Muscle of back (tissue), 11 donors: Measurements from ENCODE around the gene NDUFS7. TPM values are rescaled to one million over a fixed set of nuclear protein-coding genes. Genes with fewer than 3 reads are reported as not detected.

Experiments
- DNase-seq, 3 donors: peaks; one replicate each; pipeline versions ENCODE4 v3.0.0 to v3.0.0-alpha.2; 2013
- polyA plus RNA-seq, 10 donors: library from polyadenylated mRNA; unstranded; fragments of 120-200 nt; gene quantifications; one replicate each; pipeline ENCODE4 v1.2.1, GENCODE V29; 2013; ENCODE audit not compliant: insufficient read length in 10 of 10

Gene NDUFS7
- polyA plus RNA-seq, 10 donors, result 51.3 to 94.1 (median 63.8) TPM

DNA sequence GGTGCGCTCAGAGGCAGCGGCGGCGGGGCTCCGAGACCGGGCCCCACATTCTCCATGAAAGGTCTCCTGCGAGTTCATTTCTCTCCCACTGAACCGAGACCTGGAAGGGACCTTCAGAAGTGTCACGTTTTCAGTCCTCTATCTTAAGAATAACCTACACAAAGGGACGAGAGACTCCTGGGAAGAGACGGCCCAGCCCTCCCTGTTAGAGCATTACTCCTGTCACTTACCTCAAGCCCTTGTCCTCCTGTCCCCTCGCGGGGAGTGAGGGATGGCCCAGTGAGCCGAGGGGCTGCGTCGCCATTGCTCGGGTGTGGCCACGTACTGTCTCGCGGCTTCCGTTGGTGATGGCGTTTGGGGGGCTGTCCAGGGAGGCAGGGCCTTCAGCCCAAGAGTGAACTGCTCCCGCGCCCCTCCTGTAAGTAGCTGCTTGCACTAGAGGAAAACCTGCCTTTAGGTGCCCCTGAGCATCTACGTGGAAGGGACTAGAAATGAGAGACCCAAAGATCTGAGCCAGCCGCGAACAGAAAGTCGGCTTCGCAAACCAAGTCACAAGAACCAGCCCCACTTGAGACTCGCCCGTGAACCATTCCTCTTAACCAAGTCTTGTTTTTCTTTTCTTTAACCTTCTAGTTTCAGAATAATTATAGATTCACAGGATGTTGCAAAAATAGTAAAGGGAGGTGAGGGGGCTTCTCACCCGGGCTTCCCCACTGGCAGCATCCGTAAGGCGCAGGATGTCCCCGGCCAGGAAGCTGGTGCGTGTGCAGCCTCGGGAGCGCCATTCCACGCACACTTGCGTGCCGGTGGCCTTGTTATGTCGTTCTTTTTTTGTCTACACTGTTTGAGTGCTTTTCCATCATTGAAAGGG lies 21.1 kb upstream of the NDUFS7 start:
- DNase-seq, result no peak

DNA sequence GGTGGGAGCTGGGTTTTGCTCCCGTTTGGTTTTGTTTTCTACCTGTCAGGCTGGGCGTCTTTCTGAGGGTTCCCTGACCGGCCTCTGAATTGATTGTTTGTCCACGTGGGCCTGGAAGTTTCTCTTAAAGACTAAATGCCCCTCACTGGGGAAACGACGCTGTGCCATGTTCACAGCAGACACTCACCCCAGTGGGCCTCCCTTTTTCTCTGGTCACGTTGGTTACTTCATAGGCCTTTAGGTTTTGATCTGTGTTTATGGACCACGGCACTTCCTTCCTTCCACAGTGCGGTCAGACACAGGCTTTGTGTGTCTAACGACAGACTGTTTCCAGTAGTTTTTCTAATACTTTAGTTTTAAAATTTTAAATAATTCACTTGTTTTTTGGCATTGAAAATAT lies 20.1 kb upstream of the NDUFS7 start:
- DNase-seq, result no peak

DNA sequence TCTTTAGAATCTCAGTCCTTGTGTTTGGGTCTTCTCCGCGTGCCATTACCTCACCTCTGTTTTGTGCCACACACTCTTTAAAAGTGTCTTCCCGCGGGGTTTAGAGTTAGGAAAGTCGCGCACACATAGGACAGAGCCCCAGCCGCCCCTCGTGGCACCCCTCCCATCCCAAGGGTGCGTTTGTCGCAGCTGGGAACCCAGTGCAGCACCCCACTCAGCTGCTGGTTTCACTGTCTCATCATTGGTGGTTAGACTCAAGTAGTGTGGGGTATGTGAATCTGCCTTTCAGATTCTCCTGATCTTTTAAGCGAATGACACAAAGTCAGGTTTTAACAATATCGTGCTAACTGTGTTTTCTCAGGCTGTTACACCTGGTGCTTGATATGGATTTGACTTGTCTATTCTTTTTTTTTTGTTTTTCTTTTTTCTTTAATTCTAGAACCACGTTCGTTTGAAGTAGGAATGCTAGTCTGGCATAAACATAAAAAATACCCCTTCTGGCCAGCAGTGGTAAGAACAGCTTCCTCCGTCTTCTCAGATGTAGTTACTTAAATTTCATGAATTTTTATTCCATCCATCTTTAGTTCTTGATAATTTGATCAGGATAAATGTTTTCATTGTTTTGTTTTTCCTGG lies 19.5 kb upstream of the NDUFS7 start:
- no peak for DNase-seq

DNA sequence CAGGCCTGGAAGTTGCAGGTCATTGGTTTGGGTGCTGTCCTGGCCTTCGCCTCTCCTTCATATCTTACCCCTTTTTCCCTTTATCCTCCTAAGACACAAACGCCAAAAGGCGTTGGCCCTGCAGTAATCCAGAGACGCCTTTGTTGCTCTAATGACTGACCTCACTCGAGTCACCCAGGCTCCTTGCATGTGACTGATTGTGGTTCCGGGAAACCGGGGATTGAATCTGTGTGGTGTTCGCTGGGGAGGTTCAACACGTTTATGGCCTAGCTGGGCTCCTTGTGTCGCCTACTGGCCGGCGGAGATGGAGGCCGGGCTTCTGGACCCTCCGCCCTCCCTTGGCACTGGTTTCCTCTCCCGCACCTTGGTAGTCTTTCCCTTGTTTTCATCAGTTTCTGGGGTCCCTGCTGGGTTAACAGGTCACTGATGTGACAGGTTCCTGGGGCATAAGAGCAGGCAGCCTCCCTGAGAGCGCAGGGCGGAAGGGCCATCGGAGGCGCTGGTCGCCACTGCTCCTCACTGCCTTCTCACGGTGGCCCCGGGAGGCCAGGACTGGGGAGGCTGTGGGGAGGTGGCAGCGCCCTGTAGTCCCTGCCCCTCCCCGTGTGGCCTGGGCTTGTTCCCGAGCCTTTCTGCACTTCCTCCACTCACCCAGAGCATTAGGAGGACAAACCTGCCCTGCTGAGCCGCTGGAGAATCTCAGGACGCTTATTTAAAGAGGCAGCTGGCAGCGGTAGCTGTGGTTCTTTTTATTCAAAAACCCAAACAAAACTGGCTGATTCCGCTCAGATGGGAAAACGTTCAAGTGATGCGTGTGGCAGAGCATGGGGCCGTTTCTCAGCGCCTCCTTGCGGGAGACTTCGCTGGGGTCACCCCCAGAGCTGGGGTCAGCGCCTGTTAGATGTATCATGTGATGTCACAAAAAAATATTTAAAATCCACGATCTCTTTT lies 18.1 kb upstream of the NDUFS7 start:
- no peak for DNase-seq

DNA sequence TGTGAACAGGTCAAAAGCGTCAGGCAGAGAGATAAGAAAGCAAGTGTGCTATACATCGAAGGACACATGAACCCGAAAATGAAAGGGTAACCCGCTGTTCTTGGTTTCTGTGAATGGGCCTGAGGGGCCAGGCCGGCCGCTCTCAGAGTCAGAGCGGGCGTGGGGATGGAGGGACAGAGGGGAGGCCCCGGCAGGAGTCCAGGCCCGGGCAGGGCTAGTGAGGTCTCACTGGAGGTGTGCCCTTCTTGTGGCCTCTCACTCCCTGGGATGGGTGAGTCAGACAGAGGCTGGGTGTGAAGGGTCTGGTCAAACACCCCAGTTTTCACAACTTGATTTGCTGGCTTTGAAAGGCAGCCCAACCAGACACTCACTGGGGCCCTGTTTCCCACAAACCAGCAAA lies 17.4 kb upstream of the NDUFS7 start:
- no peak for DNase-seq

DNA sequence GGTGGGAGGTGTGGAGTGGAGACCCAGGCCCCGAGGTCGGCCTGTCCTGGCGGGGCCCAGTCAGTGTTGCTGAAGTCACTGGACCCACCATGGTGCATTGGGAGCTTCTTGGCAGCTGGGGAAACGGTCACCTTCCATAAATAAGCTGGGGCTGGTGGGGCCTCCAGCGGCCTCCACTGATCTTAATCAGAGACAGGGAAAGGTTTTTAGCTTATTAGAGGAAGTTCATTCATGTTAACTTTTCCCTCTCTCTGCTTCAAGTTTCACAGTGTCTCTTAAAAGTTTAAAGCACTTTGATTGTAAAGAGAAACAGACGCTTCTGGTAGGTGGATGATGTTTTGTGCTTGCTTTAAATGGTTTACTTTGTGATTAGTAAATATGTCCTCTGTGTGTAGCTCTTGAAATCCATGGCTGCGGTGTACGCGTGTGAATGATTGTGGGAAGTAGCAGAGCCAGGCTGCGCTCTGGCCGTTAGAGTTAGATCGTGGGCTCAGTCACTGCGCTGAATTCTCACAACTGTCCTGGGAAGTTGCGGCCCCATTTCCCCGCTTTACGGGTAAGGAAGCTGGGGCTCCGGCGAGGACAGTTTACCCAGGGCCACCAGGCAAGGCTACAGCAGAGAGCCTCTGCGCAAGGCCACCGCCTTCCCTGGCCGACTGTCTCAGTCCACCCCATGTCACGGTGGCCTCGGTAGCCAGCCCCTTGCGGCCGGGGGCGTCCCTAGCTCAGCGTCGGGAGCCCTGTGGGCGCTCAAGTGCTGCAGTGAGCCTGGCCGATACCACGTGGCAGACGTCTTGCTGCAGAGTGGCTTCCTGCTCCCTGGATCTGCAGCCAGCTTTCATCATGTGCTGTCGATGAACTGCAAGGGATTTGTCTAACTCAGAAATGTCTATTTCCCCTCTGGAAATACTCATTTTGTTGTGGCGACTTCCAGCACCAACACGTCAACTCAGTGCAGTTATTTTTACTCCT lies 16.5 kb upstream of the NDUFS7 start:
- DNase-seq, result no peak

DNA sequence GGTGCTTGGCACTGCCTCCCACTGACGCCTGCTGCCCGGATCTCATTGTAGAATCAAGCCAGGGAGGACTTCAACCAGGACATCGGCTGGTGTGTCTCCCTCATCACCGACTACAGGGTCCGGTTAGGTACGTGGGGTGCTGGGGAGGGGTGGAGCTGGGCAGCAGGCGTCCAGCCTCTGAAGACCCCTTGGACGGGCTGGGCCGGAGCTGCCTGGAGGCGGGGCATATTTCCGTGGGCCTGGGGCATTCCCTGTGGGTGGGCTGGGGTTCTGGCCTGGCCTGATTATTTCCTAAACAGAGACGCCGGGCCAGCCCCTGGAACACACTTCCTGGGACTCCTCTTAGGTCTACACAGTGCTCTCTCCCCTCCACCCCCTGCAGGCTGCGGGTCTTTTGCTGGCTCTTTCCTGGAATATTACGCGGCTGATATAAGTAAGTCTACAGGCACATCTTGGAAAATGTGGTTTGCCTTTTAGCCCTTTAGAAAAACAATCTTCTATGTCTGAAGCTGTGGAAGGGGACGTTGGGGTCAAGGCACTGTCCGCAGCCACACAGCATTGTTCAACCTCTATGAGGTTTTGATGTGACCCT lies 14.4 kb upstream of the NDUFS7 start:
- no peak for DNase-seq

DNA sequence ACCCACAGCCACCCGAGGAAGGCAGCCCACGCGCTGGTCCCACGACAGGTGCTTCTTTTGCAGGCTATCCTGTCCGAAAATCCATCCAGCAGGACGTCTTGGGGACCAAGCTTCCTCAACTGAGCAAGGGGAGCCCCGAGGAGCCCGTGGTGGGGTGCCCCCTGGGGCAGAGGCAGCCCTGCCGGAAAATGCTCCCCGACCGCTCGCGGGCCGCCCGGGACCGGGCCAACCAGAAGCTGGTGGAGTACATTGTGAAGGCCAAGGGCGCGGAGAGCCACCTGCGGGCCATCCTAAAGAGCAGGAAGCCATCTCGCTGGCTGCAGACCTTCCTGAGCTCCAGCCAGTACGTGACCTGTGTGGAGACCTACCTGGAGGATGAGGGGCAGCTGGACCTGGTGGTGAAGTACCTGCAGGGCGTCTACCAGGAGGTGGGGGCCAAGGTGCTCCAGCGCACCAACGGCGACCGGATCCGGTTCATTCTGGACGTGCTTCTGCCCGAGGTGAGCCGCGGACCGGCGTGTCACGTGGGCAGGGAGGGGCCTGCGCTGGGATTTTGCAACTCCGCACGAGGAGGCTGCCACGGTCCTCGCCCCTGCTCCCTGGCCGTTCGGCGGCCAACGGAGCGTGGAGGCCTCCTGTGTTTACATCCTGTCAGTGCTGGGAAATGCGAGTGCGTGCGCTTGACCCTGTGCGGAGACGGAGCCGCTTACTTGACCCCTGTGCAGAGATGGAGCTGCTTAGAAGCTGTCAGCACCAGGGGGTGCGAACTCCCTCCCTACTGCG lies 12.9 kb upstream of the NDUFS7 start:
- no peak for DNase-seq

DNA sequence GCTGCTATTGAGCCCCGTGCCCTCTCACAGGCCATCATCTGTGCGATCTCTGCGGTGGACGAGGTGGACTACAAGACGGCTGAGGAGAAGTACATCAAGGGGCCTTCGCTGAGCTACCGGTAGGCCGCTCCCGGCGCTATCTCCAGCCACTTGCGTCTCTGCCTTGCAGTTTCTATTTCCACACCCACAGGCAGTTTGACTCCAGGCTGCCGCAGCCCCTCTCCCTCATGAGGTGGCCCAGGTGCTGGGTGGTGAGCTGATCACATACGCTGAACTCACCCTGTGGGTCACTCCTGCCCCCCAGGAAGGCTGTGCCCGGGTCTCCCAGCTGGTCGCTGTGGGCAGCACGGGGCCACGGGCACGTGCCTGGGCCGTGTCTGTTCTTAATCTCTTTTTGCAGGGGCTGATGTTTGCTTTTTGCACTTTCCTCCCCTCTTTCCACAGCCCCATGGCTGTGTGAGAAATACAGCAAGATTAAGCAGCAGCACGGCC lies 10.6 kb upstream of the NDUFS7 start:
- DNase-seq, result no peak

DNA sequence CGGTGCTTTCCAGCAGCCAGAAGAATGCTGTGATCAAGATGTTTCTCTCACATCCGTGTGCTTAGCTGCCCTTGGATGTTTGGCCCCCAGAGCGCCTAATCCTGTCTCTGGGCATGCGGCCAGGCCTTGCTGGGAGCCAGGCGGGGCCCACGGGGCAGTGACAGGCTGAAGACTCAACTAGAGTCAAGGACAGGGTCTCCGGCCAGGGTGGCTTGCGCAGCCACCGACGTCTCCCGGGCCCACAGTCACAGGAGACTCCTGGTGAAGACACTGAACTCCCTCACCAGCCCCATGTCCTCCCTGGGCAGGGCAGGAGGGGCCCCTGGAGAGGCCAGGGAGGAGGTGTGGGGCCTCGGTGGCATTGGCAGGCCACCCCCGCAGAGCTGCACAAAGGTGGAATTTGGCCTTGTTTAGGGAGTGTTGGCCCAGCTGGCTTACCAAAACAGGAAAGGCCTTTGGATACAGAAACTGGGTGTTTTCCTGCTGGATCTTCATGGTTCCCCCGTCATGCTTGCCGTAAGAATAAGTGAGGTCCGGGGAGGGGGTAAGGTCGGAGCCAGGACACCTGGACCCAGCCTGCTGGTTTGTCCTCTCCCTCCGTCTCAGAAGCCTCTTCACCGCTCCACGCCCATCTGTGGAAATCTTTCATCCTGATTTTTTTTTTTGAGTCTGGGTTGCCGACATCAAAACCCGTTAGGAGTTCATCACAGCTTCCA lies 10.0 kb upstream of the NDUFS7 start:
- no peak for DNase-seq

DNA sequence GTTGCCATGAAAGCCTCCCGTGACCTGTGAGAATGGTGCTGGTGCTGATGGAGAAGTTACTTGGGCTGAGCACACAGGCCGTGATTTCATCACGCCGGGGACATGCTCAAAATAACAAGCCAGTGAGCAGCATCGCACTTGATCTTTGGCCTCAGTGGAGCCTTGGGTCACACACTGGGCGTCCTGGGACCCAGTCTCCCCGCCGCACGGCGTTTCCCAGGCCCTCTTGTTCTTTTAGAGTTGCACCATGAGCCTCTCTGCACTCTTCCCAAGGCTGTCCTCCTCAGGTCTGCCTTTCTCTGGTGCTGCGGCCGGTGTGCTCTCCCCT lies 9.5 kb upstream of the NDUFS7 start:
- no peak for DNase-seq

DNA sequence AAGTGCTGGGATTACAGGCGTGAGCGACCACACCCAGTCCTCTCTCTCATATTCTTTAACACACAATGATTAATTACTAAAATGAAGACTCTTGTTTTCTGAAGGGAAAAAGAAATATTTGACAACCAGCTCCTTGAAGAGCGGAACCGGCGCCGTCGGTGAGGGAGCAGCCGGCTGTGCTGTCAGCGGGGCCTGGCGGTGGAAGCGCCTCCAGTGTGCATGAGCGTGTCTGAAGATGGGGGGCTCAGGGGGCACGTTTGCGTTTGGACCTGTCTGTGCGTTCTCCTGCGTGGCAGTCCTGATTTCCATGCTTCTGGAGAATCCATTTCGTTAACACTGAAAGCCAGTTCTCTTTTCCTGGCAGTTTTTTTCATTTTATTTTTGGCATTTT lies 7.3 kb upstream of the NDUFS7 start:
- DNase-seq, result no peak

DNA sequence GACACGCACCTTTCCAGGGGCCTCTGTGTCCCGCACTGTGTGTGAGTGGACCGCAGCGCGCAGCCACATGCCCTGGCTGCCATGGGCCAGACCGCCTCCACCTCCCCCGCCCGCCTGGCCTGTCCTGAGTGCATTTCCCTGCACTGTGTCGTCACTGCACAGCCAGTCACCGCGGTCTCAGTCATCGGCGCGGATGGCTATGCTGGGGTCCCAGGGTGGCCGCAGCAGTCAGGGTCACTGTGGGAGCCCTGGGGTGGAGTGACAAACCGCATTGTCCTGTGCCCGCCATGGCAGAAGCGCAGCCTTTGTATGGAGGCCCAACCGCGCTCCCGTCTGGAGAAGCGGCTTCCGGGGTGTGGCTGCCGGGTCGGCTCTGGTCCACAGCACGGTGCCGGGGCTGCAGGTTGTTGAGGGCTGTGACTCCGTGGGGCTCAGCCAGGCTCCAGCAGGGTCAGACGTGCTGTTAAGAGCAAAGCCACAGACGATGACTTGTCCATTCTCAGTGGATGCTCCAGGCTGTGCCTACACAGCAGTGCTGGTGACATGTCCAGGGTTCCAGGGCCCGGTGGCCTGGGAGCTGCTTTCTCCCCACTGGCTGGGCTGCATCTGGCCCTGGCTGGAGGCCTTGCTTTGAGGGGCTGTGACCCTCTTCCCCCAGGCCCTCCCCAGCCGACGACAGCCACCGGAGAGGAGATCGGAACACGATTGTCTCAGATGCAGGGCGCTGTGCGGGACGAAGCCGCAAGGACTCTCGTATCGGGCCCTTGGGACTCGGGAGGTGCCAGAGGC lies 6.3 kb upstream of the NDUFS7 start:
- no peak for DNase-seq

DNA sequence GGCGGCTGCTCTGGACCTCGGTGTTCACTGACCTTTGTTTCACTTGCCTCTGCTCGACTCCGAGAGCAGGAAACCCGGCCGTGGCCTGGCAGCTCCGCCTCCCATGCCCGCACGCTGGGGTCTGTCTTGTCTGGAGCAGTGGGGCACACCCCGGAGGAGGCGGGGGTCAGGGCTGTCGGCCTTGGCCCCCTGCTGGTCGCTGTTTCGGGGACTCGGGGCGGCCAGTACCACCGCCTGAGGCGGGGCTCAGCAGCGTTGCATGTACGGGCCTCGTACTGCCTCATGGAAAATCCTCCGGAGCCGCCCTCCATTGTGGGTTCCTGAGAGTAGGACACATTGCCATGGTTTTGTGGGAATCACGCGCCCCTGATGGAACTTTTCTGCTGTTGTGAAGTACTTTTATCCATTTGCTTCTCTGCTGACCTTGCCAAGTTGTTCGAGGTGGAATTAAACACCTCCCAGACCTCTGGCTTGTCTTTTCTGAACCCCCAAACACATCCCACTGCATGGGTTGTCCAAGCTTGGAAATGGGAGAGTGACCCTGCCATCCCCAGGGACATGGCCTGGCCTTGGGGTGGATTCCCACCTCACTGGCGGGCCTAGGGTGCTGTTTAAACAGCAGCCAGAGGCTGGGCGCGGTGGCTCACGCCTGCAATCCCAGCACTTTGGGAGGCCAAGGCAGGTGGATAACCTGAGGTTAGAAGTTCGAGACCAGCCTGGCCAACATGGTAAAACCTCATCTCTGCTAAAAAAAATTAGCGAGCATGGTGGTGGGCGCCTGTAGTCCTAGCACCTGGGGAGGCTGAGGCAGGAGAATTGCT lies 5.5 kb upstream of the NDUFS7 start:
- DNase-seq, result no peak

DNA sequence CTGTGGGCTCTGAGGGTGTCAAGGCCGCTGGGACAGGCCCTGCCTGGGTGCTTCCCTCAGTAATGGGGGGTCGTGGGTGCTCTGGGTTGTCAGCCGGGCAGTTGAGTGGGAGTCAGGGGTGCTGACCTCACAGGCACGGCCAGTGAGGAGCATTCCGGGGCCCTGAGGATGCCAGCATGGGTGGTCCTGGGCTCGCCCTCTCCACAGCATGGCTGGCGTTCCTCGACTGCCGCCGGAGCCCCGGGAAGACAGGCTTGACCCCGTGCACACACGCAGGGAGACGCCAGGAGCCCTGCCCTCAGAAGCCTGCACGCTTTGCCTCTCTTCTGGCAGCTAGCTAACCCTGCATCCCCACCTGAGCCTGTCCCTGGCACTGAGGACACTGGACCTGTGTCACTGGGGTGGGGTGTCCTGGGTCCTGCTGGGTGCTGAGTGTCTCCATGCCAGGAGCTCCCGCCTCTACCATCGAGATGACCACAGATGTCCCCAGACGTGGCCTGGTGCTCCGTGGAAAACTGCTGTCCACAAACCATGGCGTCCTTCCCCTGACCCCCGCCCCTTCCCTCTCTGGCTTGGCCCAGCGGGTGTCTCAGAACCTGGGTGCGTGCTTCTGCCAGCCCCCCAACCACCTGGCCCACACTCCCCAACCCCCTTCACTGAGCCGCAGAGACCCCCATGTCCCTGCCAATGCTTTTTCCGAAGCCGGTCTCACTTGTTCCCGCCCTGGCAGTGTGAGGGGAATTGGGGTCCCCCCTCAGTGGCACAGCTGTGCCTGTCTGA lies 4.4 kb upstream of the NDUFS7 start:
- no peak for DNase-seq

DNA sequence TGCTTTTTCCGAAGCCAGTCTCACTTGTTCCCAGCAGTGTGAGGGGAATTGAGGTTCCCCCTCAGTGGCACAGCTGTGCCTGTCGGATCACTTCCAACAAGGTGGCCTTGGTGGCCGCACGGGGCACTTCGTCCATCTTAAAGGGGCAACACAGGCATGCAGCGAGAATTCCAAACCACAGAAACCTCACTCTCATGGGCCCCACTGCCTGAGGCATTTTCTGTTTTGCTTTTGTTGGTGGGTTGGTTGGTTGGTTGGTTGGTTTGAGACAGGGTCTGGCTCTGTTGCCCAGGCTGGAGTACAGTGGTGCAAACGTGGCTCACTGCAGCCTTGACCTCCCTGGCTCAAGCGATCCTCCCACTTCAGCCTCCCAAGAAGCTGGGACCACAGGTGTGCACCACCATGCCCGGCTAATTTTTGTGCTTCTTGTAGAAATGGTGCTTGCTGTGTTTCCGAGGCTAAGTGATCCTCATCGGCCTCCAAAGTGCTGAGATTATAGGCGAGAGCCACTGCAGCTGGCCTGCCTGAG lies 3.7 kb upstream of the NDUFS7 start:
- DNase-seq, result no peak
